OCI-LY1 (cell line): ENCODE measurements around the gene RASA3.

Experiments
- H2AFZ ChIP-seq: fragments of 200-600 bp; sonication (generic), shearing (Covaris generic); 2 replicates; pipeline ENCODE4 v1.6.0; 2014; ENCODE audit warnings: antibody characterized with exemption, mild to moderate bottlenecking, low read length
- H3F3A ChIP-seq: fragments of 200-600 bp; sonication (generic), shearing (Covaris generic); 2 replicates; pipeline ENCODE4 v1.6.0; 2014; ENCODE audit warnings: mild to moderate bottlenecking, antibody characterized with exemption, low read length, moderate library complexity; ENCODE audit not compliant: insufficient read depth
- H3K27ac ChIP-seq: fragments of 200-600 bp; sonication (generic); 2 replicates; pipeline ENCODE4 v1.5.1; 2014; ENCODE audit warnings: low read length, mixed run types, mild to moderate bottlenecking, low read depth; ENCODE audit not compliant: poor library complexity, severe bottlenecking
- H3K27me3 ChIP-seq: fragments of 200-600 bp; sonication (generic); 2 replicates; pipeline ENCODE4 v1.6.0; 2014; ENCODE audit warnings: antibody characterized with exemption, mild to moderate bottlenecking, low read length, moderate library complexity; ENCODE audit not compliant: insufficient read depth
- H3K36me3 ChIP-seq: fragments of 200-600 bp; sonication (generic); 2 replicates; pipeline ENCODE4 v1.6.1; 2014; ENCODE audit warnings: mild to moderate bottlenecking, antibody characterized with exemption, low read length, moderate library complexity, mixed read lengths; ENCODE audit not compliant: insufficient read depth
- H3K4me1 ChIP-seq: fragments of 200-600 bp; sonication (generic); 2 replicates; pipeline ENCODE4 v1.5.1; 2014; ENCODE audit warnings: mild to moderate bottlenecking, low read length, moderate library complexity; ENCODE audit not compliant: insufficient read depth, severe bottlenecking
- H3K4me2 ChIP-seq: fragments of 200-600 bp; sonication (generic), shearing (Covaris generic); 2 replicates; pipeline ENCODE4 v1.6.1; 2014; ENCODE audit warnings: low read length
- H3K4me3 ChIP-seq: fragments of 200-600 bp; sonication (generic); 2 replicates; pipeline ENCODE4 v1.5.1; 2014; ENCODE audit warnings: low read length, low read depth, mild to moderate bottlenecking, mixed read lengths; ENCODE audit not compliant: poor library complexity, severe bottlenecking
- H3K79me2 ChIP-seq: fragments of 200-600 bp; shearing (Covaris generic); 2 replicates; pipeline ENCODE4 v1.6.1; 2016; ENCODE audit warnings: mixed run types, low read length, mixed read lengths; ENCODE audit not compliant: insufficient read depth
- H3K9ac ChIP-seq: fragments of 200-600 bp; sonication (generic), shearing (Covaris generic); 2 replicates; pipeline ENCODE4 v1.6.1; 2014; ENCODE audit warnings: mild to moderate bottlenecking, low read length, mixed read lengths
- H3K9me2 ChIP-seq: fragments of 200-600 bp; sonication (generic), shearing (Covaris generic); 2 replicates; pipeline ENCODE4 v1.6.1; 2014; ENCODE audit warnings: low read depth, mild to moderate bottlenecking, low read length, mixed read lengths
- H3K9me3 ChIP-seq: fragments of 200-600 bp; shearing (Covaris generic); 2 replicates; pipeline ENCODE4 v1.6.1; 2014; ENCODE audit warnings: low read length, mixed read lengths
- H4K20me1 ChIP-seq: fragments of 200-600 bp; sonication (generic), shearing (Covaris generic); 2 replicates; pipeline ENCODE4 v1.6.0; 2016; ENCODE audit warnings: mild to moderate bottlenecking, low read length; ENCODE audit not compliant: insufficient read depth
- EZH2 ChIP-seq: fragments of 200-600 bp; sonication (generic), shearing (Covaris generic); IDR thresholded peaks from 2 replicates; pipeline ENCODE4 v1.8.0; 2017; ENCODE audit warnings: borderline replicate concordance, mixed run types, mild to moderate bottlenecking, antibody characterized with exemption, low read length, moderate library complexity, mixed read lengths
- TF ChIP-seq, protein P1 (sequence below): fragments of 200-600 bp; sonication (generic), shearing (Covaris generic); IDR thresholded peaks from 2 replicates; pipeline ENCODE4 v1.5.1; 2017; ENCODE audit warnings: mild to moderate bottlenecking, antibody characterized with exemption, low read length, moderate library complexity, mixed read lengths

RASA3 gene

DNA sequence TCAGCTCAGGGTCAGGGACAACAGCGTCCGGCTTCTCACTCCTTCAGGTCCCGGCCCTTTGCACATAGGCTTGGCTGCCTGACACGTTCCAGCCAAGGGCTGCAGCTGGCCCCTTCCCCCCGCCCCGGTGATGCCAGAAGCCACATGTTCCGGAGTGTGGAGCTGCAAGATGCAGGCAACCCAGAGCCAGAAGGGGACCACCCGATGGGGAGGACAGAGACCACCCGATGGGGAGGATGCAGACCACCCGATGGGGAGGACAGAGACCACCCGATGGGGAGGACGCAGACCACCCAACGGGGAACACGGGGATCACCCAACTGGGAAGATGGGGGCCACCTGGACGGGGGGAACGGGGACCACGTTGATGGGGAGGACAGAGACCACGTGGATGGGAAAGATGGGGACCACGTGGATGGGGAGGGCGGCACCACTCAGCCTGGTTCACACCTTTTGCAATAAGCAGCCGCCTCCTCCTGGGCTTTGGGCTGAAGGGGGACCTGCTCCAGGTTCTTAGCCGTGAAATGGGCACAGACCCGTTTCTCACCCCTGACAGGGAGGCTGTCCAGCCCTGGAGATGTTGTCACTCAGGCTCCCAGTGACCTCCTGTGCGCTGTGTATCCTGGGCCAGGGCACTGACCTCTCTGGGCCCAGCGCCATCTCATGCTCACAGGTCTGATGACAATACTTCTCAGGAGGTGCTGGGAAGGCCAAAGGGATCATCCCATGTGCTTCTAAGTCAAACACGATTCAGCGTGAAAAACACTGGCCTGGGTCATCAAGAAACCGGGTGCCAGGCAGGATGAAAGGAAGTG lies 193.1 kb downstream of the RASA3 start:
- TF ChIP-seq, protein P1, sequence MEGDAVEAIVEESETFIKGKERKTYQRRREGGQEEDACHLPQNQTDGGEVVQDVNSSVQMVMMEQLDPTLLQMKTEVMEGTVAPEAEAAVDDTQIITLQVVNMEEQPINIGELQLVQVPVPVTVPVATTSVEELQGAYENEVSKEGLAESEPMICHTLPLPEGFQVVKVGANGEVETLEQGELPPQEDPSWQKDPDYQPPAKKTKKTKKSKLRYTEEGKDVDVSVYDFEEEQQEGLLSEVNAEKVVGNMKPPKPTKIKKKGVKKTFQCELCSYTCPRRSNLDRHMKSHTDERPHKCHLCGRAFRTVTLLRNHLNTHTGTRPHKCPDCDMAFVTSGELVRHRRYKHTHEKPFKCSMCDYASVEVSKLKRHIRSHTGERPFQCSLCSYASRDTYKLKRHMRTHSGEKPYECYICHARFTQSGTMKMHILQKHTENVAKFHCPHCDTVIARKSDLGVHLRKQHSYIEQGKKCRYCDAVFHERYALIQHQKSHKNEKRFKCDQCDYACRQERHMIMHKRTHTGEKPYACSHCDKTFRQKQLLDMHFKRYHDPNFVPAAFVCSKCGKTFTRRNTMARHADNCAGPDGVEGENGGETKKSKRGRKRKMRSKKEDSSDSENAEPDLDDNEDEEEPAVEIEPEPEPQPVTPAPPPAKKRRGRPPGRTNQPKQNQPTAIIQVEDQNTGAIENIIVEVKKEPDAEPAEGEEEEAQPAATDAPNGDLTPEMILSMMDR = no peak
- TF ChIP-seq EZH2 = no peak
- Histone ChIP-seq H3K79me2 (no peaks in the 10 kb centered on the region), H2AFZ (no peak overlapping the region), H3K4me3 (no peak overlapping the region), H3K27ac (no peak overlapping the region), H3K9ac (no peak overlapping the region), H3K4me2 (no peak overlapping the region), H3K9me3 (no peaks in the 10 kb centered on the region), H3F3A (no peaks in the 10 kb centered on the region), H3K4me1 (no peaks in the 10 kb centered on the region), H3K36me3 (no peaks in the 10 kb centered on the region), H3K27me3 (peaks cover 10% of the 10 kb centered on the region), H3K9me2 (no peaks in the 10 kb centered on the region), H4K20me1 (no peaks in the 10 kb centered on the region)

DNA sequence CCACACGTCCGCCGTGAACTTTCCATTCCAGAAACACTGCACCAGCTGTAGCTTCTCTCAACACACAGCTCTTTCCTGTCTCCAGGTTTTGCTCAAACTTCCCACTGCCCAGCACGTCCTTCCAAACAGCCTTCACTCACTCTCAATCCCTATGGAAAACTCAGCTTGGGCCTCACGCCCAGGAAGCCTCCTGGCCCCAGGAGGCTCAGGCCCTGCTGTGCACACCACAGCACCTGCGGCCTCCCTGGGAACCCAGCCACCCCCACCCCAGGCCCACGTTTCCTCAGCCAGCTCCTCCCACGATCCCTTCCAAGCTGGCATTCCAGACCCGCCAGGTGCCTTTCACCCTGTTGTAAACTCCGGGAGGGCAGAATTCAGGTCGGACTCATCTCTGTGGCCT lies 193.7 kb downstream of the RASA3 start:
- Histone ChIP-seq H3K9me3 (no peaks in the 10 kb centered on the region), H3K36me3 (no peaks in the 10 kb centered on the region), H3K27me3 (peaks cover 15% of the 10 kb centered on the region), H4K20me1 (no peaks in the 10 kb centered on the region), H3K79me2 (no peaks in the 10 kb centered on the region), H3K4me3 (no peak overlapping the region), H3K9me2 (no peaks in the 10 kb centered on the region), H3F3A (no peaks in the 10 kb centered on the region), H3K27ac (no peak overlapping the region), H3K9ac (no peak overlapping the region), H3K4me1 (no peaks in the 10 kb centered on the region), H3K4me2 (no peak overlapping the region), H2AFZ (no peak overlapping the region)
- TF ChIP-seq, protein P1 = no peak
- TF ChIP-seq EZH2 = no peak

DNA sequence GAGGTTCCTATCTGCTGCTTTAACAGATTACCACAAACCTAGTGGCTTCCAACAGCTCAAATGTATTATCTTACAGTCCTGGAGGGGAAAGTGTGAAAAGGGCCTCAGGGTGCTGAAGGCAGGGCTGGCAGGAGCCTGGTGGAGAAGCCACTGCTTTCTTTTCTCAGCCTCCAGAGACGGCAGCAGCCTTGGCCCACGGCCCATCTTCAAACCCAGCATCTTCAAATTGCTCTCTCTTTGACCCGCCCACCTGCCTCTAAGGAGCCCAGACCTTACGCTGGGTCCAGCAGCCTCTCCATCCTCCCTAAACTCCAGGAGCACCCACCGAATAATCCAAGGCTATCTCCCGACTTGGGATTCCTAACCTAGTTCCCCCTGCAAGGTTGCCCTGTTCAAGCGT lies 194.2 kb downstream of the RASA3 start:
- H3K36me3 ChIP-seq = no peaks in the 10 kb centered on the region
- no peak overlapping the region for H2AFZ ChIP-seq
- no peak overlapping the region for H3K9ac ChIP-seq
- no peak for TF ChIP-seq EZH2
- TF ChIP-seq, protein P1 = no peak
- no peaks in the 10 kb centered on the region for H3K79me2 ChIP-seq
- no peaks in the 10 kb centered on the region for H3K9me2 ChIP-seq
- H3K27me3 ChIP-seq = peaks cover 15% of the 10 kb centered on the region
- H3K4me2 ChIP-seq = no peak overlapping the region
- no peaks in the 10 kb centered on the region for H4K20me1 ChIP-seq
- H3F3A ChIP-seq = no peaks in the 10 kb centered on the region
- H3K27ac ChIP-seq = no peak overlapping the region
- H3K4me1 ChIP-seq = no peaks in the 10 kb centered on the region
- no peaks in the 10 kb centered on the region for H3K9me3 ChIP-seq
- H3K4me3 ChIP-seq = no peak overlapping the region
